Germinal center (tissue), 1 donor: ENCODE data around the gene CELSR3.

ENCODE experiments used
- DNase-seq: peaks from one replicate; pipeline ENCODE4 v3.0.0; 2012; ENCODE audit warnings: mixed read lengths, low spot score

The CELSR3 gene

GRCh38 chr3:48661501-48662144 lies 1.1 kb downstream of the CELSR3 start:
- DNase-seq, result peak; percentile 89

GRCh38 chr3:48660800-48661400 lies 1.8 kb downstream of the CELSR3 start:
- no peak for DNase-seq

GRCh38 chr3:48656841-48657281 lies 5.8 kb downstream of the CELSR3 start:
- DNase-seq, result no peak

- peak; percentile 92 for DNase-seq
These were observed 6.4 kb downstream of the CELSR3 start for GRCh38 chr3:48656061-48656840.

GRCh38 chr3:48655606-48656005 lies 7.1 kb downstream of the CELSR3 start:
- peak; percentile 67 for DNase-seq

GRCh38 chr3:48655063-48655462 lies 7.6 kb downstream of the CELSR3 start:
- DNase-seq, result no peak

GRCh38 chr3:48652923-48653715 lies 9.6 kb downstream of the CELSR3 start:
- no peak for DNase-seq

GRCh38 chr3:48651771-48652170 lies 10.9 kb downstream of the CELSR3 start:
- no peak for DNase-seq

- DNase-seq, result no peak
These were observed 12.0 kb downstream of the CELSR3 start for GRCh38 chr3:48650723-48651122.

- DNase-seq, result no peak
These were observed 14.4 kb downstream of the CELSR3 start for GRCh38 chr3:48648188-48648850.

- DNase-seq, result no peak
These were observed 15.0 kb downstream of the CELSR3 start for GRCh38 chr3:48647714-48648113.

GRCh38 chr3:48644898-48645760 lies 17.6 kb downstream of the CELSR3 start:
- DNase-seq, result no peak

- no peak for DNase-seq
These were observed 20.1 kb downstream of the CELSR3 start for GRCh38 chr3:48642605-48643004.

- no peak for DNase-seq
These were observed 21.3 kb downstream of the CELSR3 start for GRCh38 chr3:48641396-48641795.

- no peak for DNase-seq
These were observed 22.6 kb downstream of the CELSR3 start for GRCh38 chr3:48639944-48640606.

GRCh38 chr3:48637305-48637704 lies 25.4 kb downstream of the CELSR3 start:
- DNase-seq, result no peak

- DNase-seq, result no peak
These were observed 26.5 kb downstream of the CELSR3 start for GRCh38 chr3:48636149-48636655.

GRCh38 chr3:48635222-48636021 lies 27.3 kb downstream of the CELSR3 start, which contains the start of gene SLC26A6:
SLC26A6 (minus strand) TSS chr3:48635461; CDS start chr3:48635393, 68 bp downstream.
- DNase-seq, result peak; percentile 99

GRCh38 chr3:48634661-48635221 lies 27.9 kb downstream of the CELSR3 start:
- peak; percentile 64 for DNase-seq
